ENCODE measurements around the gene OPCML.
"Not testable (repeated sequence)": the region's sequence is repeated elsewhere in the genome, so short reads cannot be mapped to it uniquely, and the experiment has no call there.

OPCML gene

DNA sequence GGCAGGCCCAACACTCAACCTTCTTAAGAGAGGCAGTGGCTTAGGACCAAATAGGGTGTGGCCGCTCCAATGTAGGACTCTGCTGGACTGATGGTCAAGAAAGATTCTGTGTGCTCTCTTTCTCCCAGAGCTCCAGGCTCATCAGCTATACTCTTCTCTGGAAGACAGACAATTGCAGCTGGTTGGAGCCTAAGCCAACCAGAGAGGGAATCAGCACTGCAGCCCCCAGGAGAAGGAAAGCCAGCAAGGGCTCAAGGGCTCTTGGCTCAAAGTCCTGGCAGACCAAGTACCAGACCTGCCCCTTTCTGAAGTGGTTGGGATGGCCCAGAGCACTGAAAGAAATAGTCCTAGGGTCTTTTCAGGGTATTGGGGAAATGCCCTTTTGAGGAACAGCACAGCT is 1084.5 kb downstream of the OPCML start:
- DNase-seq: no peak

DNA sequence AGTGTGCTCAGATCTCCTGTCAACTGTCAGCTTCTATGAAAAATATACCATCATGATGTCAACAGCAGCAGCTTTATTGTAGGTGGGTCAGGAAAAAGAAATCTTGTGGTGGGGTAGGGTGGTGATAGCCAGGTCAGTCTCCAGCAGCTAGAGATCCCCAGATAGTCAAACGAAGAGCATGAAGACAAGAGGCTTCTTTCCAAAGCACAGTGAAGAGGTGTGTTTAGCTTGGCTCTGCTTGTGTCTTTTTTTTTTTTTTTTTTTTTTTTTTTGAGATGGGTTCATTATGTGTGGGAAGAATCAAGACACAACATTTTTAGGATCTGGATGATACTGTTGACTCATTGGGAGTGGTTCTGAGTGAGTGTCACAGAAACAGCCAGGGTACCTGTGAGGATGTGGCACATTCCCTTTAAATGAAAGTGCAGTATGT is 1086.4 kb downstream of the OPCML start:
- DNase-seq: no peak

DNA sequence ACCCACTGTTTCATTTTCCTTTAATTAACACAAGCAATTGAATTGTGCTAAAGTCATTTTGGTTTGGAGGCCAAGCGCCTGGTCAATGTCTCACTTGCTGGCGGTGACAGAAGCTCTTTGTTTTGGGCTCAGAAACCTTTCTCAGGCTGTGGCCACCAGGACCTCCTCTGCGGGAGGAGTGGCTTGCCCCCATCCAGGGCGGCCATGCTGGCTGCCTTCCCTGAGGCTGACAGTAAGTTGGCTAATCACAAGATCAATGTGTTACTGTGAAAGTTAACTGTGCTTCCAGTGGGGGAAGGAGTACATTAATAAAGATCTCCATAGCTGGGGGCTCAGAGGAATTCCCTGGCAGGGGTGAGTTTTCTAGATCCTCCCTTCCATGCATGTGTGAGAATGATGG is 1087.4 kb downstream of the OPCML start:
- no peak for DNase-seq

- no peak for DNase-seq
Measured at GRCh38 chr11:132439711-132440255, 1092.5 kb downstream of the OPCML start.

- DNase-seq: no peak
Measured at GRCh38 chr11:132438418-132438817, 1093.9 kb downstream of the OPCML start.

DNA sequence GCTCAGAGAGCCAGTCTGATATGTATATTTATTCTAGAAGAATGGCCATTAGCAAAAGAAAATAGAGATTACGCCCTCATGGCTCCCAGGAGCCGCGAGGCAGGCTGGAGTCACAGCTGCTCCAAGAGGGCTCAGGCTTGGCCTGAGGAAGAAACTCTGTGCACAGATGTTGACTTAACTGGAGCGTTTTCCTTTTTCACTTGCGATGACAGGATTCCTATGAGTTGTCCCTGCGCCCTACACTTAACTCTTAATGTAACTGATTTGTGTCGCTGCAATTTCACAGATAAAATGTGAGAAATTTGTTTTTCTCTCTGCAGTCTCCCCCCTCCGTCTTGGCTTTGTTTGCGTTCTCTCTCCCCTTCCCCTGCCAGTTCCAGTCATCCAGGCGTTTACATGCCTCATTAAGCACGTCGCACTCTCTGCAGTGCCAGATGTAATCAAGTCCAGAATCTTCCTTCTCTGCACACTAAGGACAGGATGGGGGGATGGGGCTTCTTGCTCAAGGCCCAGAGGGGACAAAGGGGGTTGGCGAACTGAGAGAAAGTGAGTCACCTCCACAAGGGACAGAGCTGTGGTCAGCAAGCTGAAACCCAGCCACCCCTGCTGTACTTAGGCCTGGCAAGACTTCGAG is 1101.8 kb downstream of the OPCML start:
- no peak for DNase-seq

DNA sequence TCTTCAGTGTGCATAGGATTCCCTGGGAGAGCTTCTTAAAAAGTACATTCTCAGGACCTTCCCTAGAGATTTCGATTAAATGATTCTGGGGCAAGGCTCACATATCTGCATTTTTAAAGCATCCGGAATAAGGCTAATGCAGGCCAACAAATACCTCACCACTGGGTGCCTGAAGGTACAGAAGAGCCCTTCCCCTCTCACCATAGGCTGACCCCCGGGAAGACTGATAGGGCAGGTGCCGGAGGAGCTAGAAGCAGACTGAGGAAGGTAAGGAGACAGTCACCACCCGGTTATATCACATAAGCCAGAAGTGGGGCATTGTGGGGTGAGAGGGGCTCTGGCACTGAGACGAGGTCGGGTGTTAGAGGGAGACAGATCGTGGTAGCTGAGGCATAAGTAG is 1102.6 kb downstream of the OPCML start:
- no peak for DNase-seq

DNA sequence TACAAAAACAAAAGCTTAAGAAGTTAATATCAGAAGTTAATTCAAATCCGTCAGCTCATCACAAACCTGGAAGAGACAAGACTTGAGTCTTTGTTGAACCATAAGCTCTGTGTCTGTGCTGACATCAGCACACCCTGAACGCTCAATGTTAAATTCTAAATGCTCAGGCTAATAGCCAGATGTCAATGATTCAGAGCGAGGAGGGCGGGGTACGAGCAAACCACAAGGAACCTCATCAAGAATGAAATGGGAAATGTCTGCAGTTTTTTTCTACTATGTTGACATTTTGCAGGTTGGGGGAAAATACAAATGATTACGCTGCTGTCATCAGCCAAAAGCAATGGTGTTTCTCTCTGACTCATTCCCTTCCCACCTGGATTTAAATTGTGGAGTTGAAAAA is 1104.7 kb downstream of the OPCML start:
- DNase-seq: no peak

DNA sequence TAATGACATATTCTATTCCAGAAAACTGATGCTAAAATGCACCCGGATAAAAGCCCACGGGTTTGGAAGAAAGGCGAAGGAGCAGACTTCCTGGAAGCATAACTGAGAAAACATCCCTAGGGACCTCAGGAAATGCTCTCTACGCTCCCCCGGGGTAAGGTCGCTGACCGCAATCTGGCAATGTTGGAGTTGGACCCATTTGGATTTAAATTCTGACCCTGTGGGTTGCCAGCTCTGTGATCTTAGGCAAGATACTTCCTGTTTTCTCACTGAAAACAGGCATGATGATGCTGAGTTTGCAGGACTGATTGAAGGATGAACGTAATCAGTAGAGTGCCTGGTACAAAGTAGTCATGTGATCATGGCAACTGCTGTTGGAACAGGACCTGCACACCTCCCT is 1107.9 kb downstream of the OPCML start:
- no peak for DNase-seq

- DNase-seq: no peak
Measured at GRCh38 chr11:132423266-132423665, 1109.0 kb downstream of the OPCML start.

DNA sequence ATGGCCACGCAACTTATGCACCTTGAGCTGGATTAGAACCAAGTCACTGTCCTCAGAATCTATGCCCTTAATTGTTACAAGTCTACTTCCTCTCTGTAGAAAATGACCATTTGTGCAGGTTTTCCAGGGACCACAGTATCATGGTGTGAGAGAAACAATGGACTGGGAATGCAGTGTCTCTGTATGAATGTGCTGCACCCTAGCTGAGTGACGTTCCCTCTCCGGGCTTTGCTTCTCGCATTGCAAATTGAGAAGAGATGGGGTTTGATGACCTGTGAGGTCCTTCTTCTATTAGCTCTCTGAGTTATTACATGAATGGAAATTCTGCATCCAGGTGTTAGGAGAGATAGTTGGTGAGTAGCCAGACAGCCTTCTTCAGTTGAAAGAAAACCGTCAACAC is 1109.6 kb downstream of the OPCML start:
- DNase-seq: no peak

DNA sequence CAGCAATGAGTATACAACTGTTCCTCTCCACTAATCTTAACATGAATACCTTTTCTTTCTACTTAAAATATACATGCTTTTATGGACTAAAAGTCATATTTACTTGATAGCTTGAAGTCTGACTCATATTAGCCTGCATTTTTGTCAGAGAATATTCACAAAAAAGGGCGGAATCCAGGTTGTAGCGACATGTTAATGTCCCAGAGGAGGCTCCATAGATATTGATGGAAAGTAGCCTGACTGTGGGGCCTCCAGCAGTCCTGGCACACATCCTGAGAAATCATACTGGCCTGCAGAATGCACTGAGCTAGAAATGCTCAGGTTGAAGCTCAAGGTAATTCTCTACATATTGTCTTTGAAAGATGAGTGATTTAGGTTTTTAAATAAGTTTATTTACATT is 1110.7 kb downstream of the OPCML start:
- DNase-seq: no peak

- DNase-seq: no peak
Measured at GRCh38 chr11:132414451-132414850, 1117.8 kb downstream of the OPCML start.

- no peak for DNase-seq
Measured at GRCh38 chr11:132410383-132410782, 1121.9 kb downstream of the OPCML start.

DNA sequence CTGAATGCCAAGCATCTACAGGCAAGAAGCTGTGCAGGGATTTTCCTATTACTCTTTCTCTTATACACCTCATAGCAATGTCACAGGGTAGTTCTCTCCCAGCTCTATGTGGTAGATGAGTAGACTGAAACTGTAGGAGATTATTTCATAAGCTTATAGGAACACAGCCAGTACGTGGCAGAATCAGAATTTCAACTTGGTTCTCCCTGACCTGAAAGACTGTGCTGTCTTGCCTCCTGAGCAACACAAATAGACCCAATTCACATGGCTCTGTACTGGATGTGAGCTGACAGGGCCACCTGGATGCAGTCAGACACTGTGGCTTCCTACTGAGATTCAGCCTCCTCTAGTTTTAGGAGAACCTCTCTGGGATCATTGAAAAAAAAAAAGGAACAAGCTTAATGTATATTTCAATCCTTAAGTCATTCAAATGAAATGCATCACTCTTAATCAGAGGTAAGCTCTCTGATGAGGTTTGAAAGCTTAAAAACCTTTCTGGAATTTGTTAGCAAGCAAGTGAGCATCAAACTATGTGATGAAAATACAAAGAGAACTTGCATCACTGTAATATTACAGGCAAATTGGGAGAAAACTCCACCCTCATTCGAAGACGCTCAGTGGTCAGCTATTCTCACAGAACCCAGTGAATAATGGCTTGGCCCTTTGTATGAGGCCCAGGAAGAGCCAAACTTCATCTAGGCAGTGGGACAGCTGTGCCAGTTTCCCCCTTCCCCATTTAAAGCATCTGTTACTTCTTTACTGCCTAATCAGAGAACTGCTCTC is 1122.5 kb downstream of the OPCML start:
- no peak for DNase-seq

GRCh38 chr11:132408877-132409276 is 1123.4 kb downstream of the OPCML start:
- DNase-seq: no peak

GRCh38 chr11:132405728-132406127 is 1126.6 kb downstream of the OPCML start:
- DNase-seq: no peak

DNA sequence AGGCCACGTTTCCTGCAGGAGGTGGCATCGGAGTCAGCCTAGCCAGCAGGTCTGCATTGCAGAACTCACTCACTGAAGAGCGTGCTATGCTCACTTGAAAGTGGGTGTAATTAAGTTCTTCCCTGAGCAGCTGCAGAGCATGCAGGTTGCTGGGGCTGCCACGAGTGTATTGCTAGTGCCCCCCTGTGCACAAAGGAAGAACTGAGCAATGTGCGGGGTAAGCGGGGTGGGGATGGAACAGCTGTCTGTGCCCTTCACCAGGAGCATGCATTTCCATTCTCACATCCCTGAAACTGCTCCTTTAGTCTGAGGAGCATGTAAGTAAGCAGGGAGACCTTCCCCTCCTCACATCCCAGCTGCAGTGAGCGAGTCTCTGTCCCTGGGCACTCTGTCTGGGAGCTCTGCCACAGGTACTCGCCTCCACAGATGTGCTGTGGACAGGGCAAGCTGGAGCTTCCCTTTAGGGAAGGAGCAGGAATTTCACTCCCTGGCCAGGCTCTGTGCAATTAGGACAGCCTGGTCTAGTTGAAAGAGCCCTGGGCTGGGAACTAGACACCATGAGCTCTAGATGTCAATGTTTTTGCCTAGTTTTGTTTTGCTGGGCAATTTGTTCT is 1130.1 kb downstream of the OPCML start:
- DNase-seq: no peak

GRCh38 chr11:132396318-132396717 is 1136.0 kb downstream of the OPCML start:
- no peak for DNase-seq

- no peak for DNase-seq
Measured at GRCh38 chr11:132395434-132395833, 1136.9 kb downstream of the OPCML start.

DNA sequence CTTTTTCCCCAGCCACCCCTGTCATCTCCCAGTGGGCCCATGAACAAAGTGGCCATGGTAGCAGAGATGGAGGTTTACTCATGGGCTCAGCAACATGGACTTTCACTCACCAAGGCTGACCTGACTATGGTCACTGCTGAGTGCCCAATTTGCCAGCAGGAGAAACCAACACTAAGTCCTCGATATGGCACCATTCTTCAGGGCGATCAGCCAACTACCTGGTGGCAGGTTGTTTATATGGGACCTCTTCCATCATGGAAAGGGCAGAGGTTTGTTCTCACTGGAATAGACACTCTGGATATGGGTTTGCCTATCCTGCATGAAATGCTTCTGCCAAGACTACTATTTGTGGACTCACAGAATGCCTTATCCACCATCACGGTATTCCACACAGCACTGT is 1152.8 kb downstream of the OPCML start:
- DNase-seq: no peak

DNA sequence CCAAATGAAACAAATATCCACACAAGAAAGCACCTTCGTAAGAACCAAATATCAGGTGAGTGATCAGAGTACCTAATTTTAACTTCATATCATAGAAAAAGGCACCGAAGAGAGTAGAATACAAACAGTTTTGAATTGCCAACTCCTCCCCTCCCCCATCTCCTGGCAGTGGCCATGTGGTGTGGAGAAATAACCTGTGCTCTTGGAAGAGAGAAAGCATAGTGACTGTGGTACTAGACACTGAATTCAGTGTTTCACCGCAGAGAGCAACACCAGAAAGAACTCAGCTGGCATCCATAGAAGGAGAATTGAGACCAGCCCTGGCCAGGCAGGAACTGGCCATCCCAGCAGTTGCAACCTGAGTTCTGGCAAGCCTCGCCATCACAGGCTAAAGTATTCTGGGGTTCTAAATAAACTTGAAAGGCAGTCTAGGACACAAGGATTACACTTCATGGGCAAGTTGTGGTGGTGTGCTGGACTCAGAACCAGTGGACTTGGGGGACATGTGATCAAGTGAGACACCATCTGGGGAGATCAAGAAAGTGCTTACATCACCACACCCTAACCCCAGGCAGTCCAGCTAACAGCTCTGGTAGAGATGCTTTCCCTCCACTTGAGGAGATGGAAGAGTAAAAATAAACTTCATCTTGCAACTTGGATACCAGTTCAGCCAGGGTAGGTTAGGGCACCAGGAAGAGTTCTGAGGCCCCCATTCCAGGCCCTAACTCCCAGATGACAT is 1158.7 kb downstream of the OPCML start:
- no peak for DNase-seq

DNA sequence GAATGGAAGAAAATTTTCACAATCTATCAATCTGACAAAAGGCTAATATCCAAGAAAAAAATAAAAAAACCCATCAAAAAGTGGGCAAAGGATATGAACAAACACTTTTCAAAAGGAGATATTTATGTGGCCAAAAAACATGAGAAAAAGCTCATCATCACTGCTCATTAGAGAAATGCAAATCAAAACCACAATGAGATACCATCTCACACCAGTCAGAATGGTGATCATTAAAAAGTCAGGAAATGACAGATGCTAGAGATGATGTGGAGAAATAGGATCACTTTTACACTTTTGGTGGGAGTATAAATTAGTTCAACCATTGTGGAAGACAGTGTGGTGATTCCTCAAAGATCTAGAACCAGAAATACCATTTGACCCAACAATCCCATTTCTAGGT is 1162.2 kb downstream of the OPCML start:
- DNase-seq: not testable (repeated sequence)
